NCI-H2107 (cell line): Measurements from ENCODE around the gene GIPC2.
"Not testable (repeated sequence)": the region's sequence is repeated elsewhere in the genome, so short reads cannot be mapped to it uniquely, and the experiment has no call there.

Experiments used
- DNase-seq: peaks from one replicate; lab custom pipeline; 2025; lab: John Stamatoyannopoulos, UW

The GIPC2 gene

GRCh38 chr1:78036450-78036849, 9.3 kb upstream of the GIPC2 start:
- DNase-seq, result no peak

DNA sequence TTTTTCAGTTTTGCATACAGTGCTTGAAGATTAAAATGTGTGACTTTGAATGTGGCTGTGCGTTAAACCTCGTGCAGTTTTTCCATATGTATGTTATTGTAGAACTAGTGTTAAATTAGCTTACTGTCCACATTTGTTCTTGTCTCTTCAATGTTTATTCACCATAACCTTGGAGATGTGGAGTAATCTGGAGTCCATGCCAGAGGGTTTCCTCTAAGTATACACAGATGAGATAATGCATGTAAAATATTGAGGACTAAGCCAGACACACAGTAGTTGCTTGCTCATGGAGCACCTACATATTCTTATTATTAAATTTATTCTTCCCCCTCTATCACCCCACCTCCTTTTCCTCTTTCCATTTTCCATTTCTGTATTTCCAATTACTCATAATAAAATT, 7.7 kb upstream of the GIPC2 start:
- DNase-seq, result no peak

DNA sequence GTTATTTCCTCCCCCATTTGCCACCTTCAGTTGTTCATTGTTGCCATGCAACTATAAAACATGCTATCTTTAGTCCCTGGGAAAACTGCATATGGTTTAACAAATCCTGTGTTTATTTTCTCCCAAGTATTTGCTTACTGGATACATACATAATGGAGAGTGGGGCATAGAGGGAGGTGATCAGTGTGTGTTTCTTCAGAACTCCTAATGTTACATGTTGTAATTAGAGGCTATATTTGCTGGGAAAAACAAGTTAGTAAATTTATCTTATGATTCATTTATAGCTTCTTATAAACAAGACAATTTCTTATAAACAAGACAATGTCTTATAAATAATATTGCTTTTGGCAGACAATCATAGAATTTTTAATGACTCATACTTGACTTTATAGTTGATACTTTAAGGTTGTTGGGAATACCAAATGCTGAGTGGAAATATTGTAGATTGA, 7.3 kb upstream of the GIPC2 start:
- DNase-seq, result no peak

DNA sequence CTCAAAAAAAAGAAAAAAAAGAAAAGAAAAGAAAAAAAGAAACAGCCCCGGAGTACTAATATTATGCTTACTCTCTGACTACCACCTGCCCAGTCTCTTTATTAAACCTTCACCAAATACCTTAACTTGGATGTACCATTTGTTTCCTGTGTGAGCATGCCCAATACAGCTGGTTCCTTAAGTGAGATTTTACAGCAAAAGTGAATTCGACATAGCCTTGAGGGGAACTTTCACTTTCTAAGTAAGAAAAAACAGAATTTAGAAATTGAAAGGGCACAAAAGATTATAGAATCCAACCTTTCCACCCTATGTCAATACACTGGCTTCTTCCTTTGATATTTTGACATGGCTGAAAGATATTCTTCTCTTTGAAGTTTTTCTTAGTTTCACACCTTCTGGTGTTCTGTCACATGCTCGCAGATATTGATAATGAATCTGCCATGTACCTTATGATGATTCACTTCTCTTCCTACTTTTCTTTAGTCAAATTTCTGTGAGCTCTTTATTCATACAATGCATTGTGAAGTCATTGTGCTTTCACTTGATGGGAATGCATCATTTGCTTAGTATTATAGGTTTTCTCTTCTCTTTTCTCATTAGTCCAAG, 5.2 kb upstream of the GIPC2 start:
- DNase-seq, result no peak

- DNase-seq, result no peak
These were observed 2.3 kb upstream of the GIPC2 start for GRCh38 chr1:78043436-78043835.

GRCh38 chr1:78044796-78045562, 787 bp upstream of the GIPC2 start:
- no peak for DNase-seq

DNA sequence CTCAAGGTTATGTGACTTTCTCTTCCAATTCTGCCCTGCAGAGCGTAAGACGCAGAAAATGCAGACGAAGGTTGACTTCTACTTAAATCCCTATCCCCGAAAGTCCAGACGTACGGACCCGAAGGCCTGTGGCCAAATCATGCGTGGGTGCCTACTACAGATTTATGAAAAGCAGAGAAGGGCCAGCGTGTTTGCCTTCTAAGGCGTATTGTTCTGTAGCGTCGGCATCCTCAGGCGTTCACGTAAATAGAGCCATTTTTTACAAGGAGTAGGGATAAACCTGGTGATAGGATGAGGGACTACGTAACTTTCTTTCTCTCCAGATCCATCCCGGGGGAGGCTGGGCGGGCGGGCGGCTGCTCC, 222 bp upstream of the GIPC2 start:
- DNase-seq, result no peak

DNA sequence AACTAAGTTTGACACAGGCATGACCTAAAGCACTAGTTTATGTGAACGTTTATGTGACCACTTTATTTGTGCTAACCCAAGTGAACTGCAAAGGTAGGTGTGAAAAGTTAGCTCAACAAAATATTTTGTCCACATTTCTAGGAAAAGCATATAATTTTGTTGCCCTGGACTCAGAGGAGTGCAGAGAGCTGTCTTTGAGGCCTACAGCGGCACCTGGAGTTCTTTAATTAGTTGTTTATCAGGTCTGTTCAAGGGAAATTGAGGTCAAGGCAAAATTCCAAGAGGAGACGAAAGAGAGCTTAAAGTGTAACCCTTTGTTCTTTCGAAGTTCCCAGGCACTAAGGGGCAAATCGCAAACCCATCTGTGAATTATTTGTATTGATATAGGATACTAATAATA, 1.3 kb downstream of the GIPC2 start:
- no peak for DNase-seq

- no peak for DNase-seq
These were observed 1.9 kb downstream of the GIPC2 start for GRCh38 chr1:78047631-78048030.

DNA sequence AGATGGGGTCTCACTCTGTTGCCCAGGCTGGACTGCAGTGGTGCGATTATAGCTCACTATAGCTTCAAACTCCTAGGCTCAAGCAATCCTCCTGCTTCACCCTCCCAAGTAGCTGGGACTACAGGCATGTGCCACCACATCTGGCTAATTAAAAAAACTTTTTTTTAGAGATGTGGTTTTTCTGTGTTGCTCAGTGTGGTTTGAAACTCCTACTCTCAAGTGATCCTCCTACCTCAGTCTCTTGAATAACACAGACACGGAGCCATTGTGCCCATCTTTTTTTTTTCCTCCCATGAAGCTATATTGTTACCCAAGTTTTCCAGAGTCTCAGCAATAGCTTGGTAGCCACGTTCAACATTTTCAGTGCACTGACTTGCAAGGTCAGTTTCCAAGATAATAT, 2.7 kb downstream of the GIPC2 start:
- DNase-seq, result no peak

GRCh38 chr1:78049396-78049795, 3.6 kb downstream of the GIPC2 start:
- DNase-seq, result no peak

- DNase-seq, result no peak
These were observed 5.2 kb downstream of the GIPC2 start for GRCh38 chr1:78051005-78051404.

- DNase-seq, result no peak
These were observed 7.1 kb downstream of the GIPC2 start for GRCh38 chr1:78052685-78053405.

DNA sequence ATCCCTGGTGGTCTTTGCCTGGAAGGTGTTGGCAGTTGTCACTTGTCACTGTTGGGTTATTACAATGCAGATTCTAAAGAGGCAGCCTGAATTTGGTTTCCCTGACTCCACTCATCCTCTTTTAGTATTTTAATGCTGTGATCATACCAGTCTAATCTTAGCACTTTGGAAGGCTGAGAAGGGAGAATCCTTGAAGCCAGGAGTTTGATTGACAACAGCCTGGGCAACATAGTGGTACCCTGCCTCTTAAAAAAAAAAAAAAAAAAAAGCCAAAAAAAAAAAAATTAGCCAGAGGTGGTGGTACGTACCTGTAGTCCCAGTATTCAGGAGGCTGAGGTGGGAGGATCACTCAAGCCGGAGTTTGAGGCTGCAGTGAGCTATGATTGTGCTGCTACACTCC, 7.7 kb downstream of the GIPC2 start:
- DNase-seq, result no peak

- no peak for DNase-seq
These were observed 8.8 kb downstream of the GIPC2 start for GRCh38 chr1:78054559-78054958.

GRCh38 chr1:78054972-78055371, 9.2 kb downstream of the GIPC2 start:
- no peak for DNase-seq

GRCh38 chr1:78055565-78056132, 9.9 kb downstream of the GIPC2 start:
- no peak for DNase-seq

DNA sequence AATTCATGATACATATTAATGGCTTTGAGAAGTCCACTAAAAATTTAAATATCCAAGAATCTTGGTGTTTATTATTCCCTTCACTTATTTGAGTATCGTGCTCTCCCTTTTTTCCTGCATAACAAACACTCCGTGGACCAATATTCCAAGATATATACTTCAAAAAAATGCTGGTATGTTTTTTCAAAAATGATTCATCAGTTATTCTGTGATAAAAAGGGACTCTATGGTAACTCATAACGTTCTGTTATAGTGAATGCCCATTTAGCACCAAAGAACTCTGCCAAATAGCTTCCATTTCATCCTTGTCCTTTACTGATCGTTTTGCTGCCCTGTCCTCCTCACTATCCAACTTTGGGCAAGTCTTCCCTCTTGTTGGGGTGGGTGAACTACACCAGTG, 12.9 kb downstream of the GIPC2 start:
- DNase-seq, result no peak

DNA sequence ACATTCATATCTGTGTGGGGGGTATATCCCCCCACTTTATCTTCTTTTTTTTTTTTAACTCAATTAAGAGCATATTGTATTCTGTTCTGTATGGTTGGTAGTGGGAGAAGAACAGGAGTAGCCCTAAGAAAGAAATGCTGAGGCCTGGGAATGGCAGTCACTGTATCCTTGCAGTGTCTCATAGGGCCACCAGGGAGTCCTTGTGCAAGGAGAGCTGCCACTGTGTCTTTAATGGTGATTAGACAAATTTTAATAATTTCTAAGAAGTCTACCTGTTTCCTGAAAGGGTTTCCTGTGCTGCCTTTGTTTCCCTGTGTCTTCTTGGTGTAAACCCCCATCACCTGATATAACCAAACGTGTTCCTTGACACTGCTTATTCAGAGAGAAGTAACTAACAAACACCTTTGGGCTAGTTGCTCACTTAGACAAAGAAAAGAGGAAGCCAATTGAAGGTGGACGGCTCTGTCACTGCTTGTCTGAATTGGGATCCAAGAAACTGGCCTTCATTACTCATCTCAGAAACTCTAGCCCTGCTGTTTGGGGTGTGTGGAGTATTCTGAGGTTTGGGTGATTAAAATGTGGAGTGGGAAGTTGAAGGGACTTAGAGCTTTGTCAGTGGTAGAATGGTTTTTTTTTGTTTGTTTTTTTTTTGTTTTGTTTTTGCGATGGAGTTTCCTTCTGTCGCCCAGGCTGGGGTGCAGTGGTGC, 15.2 kb downstream of the GIPC2 start:
- no peak for DNase-seq

DNA sequence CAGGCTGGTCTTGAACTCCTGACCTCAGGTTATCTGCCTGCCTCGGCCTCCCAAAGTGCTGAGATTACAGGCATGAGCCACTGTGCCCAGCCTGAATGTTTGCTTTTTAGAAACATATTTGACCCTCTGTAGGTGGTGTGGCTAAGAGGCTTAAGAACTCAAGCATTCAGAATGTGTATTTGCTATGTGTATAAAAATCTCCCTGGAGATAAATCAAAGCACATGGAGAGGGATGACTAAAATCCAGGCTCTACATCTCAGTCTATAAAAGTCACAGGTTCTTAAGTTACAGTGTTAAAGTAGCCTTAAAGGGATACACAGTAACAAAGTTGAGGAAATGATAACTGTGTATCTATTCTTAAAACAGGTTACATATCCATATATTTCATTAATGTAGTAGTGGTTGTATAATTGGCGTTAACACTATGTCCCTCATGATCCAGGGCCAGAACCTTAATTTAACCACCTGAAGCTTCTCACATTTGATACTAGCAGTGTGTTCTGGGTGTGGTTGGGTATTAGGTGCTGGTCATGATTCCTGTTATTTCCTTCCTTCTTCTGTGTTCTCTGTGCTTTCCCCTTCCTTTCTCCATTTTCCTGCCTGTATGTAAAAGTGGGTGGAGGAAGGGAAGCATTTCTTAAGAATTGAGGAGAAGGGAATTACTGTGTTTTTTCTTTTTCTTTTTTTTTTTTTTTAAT, 16.2 kb downstream of the GIPC2 start:
- DNase-seq, result no peak

DNA sequence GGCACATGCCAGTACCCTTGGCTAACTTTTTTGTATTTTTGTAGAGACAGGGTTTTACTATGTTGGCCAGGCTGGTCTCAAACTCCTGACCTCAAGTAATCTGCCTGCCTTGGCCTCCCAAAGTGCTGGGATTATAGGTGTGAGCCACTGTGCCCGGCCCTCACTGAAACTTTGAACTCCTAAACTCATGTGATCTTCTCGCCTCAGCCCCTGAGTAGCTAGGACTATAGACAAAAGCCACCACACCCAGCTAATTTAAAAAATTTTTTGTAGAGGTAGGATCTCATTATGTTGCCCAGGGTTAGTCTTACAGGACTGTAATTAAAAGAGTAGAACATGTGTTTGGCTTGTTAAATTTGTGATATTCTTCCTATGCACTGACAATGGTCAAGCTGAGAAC, 19.1 kb downstream of the GIPC2 start:
- not testable (repeated sequence) for DNase-seq
